ENCODE measurements around the gene DLG2.

DNA sequence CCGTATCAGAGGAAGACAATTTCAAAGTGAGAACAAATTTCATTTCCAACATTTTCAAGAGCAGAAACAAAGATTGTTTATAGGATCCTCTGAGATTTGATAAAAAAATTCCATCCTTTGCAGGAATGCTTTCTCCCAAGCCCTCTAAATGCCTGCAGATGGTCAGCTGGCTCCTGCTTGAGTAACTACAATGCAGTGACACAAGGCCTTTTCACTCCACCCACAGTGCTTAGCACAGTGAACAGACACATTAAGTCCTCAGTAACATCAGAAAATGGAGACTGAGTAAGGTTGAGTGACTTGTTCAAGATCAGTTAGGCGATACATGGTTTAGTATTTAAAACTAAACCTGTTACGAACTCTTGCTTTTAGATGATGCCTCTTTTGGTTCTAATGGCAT is 1813.8 kb downstream of the DLG2 start:
- TF ChIP-seq, protein P1, sequence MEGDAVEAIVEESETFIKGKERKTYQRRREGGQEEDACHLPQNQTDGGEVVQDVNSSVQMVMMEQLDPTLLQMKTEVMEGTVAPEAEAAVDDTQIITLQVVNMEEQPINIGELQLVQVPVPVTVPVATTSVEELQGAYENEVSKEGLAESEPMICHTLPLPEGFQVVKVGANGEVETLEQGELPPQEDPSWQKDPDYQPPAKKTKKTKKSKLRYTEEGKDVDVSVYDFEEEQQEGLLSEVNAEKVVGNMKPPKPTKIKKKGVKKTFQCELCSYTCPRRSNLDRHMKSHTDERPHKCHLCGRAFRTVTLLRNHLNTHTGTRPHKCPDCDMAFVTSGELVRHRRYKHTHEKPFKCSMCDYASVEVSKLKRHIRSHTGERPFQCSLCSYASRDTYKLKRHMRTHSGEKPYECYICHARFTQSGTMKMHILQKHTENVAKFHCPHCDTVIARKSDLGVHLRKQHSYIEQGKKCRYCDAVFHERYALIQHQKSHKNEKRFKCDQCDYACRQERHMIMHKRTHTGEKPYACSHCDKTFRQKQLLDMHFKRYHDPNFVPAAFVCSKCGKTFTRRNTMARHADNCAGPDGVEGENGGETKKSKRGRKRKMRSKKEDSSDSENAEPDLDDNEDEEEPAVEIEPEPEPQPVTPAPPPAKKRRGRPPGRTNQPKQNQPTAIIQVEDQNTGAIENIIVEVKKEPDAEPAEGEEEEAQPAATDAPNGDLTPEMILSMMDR (IDR thresholded peaks at IDR 0.05): no peak
- TF ChIP-seq POLR2A (IDR thresholded peaks at IDR 0.05; ENCODE audit: low read depth): no peak
- no peak for TF ChIP-seq EP300 (IDR thresholded peaks at IDR 0.05)
